Activated CD4-positive, alpha-beta T cell treated with anti-CD3 and anti-CD28 coated beads for 24 hours (primary cell): ENCODE data around the gene PYGB.
"Not testable (repeated sequence)": the region's sequence is repeated elsewhere in the genome, so short reads cannot be mapped to it uniquely, and the experiment has no call there.

Experiments
- DNase-seq, 2 donors: peaks; one replicate each; pipeline ENCODE4 v3.0.0-alpha.2; 2020; ENCODE audit warnings: low read depth in 2 of 2

PYGB gene

DNA sequence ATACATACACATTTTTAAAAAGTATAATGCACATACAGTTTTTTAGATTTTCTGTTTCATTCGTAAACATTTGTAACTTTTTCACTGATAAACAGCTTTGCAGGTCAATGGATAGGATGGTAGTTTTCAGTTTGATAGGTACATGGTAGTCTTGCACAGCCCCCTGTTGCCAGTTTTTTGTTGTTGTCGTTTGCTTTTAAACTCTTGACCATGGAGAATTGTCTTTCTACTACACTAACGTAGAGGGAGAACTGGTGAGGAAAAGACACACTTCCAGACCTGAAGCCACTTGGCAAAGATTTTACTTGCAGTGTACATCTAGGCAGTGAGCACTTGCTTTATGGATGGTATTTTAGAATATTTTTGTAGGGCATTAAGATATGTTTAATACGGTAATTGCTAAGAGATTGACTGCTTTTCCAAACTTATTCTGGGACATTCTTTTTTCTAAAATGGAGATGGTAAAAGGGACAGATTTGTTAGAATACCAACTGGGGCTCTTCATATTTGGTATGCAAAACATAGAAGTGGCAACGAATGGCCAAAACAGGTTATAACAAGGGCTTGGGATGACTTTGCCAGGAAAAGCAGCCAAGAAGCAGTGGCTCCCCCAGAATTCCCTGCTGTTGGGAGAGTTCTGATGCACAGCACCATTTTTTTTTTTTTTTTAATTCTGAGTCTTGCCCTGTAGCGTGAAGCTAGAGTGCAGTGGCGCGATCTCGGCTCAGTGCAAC lies 1.5 kb downstream of the PYGB start:
- no peak for DNase-seq

DNA sequence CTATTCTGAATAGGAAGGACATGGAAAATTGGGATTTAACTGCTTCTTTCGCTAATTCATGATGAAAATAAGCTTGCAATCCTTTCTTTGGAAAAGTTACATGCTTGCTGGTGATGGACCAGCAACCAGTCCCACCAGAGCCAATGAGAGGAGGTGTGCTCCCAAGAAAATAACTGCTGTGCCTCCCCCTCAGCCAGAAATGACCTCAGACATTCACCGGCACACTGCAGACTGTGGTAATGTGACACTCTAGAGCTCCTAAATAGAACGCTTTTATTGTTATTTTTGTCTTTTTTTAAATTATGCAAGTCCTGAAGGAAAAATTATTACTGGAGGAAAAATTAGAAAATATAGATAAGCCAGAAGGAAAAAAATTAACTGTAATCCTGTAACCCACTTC lies 2.6 kb downstream of the PYGB start:
- DNase-seq, result no peak

- no peak for DNase-seq
Measured at GRCh38 chr20:25251019-25251418, 3.1 kb downstream of the PYGB start.

- no peak for DNase-seq
Measured at GRCh38 chr20:25251558-25251957, 3.7 kb downstream of the PYGB start.

DNA sequence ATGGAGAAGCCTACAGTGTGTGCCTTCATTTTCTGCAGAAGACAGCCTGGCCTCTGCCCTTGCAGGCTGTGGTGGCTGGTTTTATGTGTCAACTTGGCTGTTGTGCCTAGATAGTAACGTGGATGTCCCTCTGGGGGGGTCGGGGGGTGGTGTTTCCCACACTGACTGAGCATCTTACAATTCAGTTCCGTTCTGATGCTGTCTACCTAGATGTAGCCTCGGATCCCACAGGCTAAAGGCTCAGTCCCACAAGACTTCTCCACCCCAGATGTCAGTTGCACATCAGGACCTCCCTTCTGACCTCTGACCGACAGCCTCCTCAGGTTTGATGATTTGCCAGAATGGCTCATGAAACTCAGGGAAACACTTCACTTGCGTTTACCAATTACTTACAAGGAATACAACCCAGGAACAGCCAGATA lies 4.4 kb downstream of the PYGB start:
- DNase-seq, result no peak

DNA sequence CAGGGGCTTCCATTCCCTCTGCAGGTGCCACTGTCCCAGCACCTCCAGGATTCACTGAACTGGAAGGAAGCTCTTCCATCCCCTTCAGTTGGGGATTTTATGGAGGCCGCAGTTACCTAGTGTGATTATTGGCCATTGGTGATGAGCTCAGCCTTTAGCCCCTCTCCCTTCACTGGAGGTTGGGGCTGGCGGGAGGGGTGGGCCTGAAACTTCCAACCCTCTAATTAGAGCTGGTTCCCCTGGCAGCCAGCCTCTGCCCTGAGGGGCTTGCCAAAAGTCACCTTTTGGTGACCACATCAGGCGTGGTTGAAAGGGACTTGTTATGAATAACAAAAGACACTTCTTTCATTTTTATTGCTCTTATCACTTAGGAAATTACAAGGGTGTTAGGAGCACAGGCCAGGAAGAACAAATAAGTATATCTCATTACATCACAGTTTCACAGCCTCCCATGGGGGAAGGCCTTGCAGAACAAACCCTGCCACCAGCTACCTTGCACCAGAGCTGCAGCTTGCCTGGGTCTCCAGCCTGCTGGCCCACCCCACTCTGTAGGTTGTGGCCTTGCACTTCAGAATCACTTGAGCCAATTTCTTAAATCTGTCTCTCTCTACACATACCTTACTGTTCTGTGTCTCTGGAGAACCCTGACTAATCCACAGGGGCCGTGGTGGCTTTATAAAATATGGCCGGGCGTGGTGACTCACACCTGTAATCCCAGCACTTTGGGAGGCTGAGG lies 5.0 kb downstream of the PYGB start:
- DNase-seq, result no peak

GRCh38 chr20:25253606-25254275 lies 5.9 kb downstream of the PYGB start:
- DNase-seq, result no peak

GRCh38 chr20:25254571-25254970 lies 6.7 kb downstream of the PYGB start:
- DNase-seq, result no peak

- no peak for DNase-seq
Measured at GRCh38 chr20:25254986-25255680, 7.2 kb downstream of the PYGB start.

GRCh38 chr20:25256226-25256859 lies 8.5 kb downstream of the PYGB start:
- DNase-seq, result no peak

- DNase-seq, result no peak
Measured at GRCh38 chr20:25257130-25257529, 9.2 kb downstream of the PYGB start.

- no peak for DNase-seq
Measured at GRCh38 chr20:25257756-25258475, 10.0 kb downstream of the PYGB start.

DNA sequence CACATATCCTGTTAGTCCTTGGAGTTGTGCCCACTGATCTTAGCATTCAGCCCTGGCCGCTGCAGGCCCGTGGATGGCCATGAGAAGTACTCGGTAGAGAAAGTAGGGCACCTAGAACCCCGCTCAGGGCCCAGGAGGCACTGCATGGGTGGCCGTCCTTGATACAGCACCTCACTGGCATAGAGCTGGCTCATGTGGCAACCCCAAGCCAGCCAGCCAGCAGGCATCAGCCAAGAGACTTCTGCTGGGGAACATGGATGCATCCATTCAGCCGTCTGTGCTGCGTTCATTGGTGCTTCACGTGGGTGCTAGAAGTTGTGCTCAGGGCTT lies 10.6 kb downstream of the PYGB start:
- DNase-seq, result no peak

DNA sequence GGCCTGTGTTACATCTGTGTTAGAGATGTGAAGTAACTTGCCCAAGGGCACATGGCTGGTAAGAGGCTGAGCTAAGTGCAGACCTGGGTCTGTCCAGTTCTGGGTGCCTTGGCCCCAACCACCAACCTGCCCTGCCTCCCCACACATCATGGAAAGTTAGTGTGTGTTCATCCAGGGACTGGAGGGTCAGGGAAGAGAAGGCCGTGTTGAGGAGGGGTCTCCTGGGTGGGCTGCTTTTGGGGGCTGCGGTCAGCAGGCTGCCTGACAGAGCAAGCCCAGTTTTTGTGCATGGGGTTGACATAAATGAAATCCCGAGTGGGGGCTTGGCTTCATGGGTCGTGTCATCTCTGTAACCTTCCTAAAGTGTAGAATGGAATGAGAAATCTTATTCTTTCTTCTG lies 10.9 kb downstream of the PYGB start:
- no peak for DNase-seq

DNA sequence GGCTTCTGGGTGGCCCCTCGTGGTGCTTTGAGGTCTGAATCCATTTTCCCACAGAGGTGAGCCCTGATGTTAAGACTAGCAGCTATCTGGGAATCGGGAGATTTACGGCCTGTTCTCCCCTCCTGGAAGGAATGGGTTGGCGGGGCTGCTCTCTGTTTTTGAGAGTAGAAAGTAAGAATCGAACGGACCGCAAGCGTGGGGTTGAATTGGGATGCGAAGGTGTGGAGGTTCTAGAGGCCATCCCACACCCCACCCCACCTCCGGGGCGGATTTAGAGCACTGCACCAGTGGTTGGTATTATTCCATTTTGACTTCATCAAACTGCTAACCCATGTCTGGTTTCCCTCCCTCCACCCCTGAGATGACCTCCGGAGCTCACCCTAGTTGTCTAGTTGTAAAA lies 11.5 kb downstream of the PYGB start:
- no peak for DNase-seq

- DNase-seq, result no peak
Measured at GRCh38 chr20:25259788-25260254, 11.9 kb downstream of the PYGB start.

DNA sequence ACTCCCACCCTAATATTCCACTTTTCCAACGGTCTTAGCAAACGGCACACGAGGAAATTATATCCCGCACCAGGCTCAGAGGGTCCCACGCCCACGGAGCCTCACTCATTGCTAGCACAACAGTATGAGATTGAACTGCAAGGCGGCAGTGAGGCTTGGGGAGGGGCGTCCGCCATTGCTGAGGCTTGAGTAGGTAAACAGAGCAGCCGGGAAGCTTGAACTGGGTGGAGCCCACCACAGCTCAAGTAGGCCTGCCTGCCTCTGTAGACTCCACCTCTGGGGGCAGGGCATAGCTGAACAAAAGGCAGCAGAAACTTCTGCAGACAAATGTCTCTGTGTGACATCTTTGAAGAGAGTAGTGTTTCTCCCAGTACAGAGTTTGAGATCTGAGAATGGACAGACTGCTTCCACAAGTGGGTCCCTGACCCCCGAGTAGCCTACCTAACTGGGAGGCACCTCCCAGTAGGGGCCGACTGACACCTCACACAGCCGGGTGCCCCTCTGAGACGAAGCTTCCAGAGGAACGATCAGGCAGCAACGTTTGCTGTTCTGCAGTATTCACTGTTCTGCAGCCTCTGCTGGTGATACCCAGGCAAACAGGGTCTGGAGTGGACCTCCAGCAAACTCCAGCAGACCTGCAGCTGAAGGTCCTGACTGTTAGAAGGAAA lies 13.0 kb downstream of the PYGB start:
- not testable (repeated sequence) for DNase-seq

- DNase-seq, result no peak
Measured at GRCh38 chr20:25269057-25269832, 21.4 kb downstream of the PYGB start.

DNA sequence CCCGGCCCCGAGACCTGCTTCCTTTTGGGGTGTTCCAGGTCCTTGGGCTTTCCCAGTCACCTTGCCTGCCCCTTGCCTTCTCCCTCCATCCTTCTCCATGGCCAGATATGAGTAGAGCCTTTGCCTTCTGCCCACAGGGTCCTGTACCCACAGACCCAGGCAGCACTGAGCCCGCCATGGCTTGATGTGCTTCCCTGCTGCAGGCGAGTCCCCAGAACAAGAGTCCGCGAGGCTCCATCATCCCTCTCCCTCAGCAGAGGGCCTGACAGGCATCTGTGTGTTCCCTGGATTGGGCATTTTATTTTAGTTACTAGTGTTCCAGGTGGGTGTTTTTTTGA lies 21.9 kb downstream of the PYGB start:
- no peak for DNase-seq

DNA sequence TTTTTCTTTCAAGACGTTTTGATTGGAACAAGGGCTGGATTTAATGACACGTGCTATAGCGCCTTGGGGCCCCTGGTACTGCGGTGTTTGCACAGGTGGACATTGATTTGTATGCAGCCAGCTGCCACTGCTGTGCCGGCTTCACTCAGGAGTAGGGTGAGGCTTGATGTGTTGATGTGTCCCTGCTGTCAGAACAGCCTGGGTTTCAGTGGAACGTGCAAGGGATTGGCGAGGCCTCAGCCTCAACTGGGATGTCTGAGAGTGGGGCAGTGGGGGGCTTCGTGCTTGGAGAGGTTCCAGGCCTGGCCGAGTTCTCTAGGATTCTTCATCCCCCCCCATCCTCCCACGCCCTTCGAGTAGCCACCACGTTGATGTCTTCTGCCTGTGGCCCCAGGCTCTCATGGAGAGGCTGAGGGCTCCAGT lies 23.0 kb downstream of the PYGB start:
- no peak for DNase-seq
